HG03378 (cell line): ENCODE measurements around the gene DBNDD1.

Experiments used
- ATAC-seq: cut with Tn5 transposase; IDR thresholded peaks from one replicate; pipeline ENCODE4 v1.9.1; 2021; ENCODE audit warnings: mild to moderate bottlenecking, moderate library complexity; ENCODE audit not compliant: unreplicated experiment

DBNDD1 gene

DNA sequence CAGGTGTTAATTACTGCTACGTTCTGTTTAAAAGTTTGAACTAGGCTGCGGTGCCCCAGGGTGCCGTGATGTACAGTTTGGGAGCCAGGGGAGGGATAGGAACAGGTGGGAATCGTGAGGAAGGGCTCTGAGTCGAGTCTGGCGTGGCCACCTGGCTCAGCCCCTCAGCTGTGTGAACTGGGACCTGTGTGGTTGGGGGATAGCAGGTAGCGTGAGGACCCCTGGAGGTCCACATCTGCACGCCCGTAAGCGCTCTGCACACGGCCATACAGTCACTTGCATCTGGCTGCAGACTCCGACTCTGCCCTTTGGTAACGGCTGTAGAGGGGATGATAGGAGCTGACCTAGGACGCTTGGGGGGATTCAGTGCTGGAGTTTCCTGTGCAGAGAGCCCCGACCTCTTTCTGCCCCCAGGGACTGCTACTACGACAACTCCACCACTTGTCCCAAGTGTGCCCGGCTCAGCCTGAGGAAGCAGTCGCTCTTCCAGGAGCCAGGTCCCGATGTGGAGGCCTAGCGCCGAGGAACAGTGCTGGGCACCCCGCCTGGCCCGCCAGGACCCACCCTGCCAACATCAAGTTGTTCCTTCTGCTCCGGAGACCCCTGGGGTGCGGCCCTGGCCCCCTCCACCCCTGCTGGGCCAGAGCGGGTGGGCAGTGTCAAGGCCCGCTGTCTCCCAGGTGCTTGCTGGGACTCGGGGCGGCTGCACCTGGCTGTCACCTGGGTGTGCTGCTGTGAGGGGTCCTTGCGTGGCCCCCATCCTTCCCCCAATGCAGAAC lies 53.6 kb downstream of the DBNDD1 start:
- ATAC-seq: no peak

DNA sequence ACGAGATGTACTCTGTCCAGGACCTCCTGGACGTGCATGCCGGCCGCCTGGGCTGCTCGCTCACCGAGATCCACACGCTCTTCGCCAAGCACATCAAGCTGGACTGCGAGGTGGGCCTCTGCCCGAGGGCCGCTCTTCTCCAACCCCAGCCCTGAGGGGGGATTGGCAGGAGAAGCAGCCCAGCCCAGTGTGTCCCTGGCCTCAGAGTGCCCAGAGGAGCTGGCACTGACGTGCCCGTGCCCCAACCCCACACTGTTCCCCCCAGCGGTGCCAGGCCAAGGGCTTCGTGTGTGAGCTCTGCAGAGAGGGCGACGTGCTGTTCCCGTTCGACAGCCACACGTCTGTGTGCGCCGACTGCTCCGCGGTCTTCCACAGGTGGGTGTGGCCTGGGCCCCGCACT lies 55.1 kb downstream of the DBNDD1 start:
- no peak for ATAC-seq

DNA sequence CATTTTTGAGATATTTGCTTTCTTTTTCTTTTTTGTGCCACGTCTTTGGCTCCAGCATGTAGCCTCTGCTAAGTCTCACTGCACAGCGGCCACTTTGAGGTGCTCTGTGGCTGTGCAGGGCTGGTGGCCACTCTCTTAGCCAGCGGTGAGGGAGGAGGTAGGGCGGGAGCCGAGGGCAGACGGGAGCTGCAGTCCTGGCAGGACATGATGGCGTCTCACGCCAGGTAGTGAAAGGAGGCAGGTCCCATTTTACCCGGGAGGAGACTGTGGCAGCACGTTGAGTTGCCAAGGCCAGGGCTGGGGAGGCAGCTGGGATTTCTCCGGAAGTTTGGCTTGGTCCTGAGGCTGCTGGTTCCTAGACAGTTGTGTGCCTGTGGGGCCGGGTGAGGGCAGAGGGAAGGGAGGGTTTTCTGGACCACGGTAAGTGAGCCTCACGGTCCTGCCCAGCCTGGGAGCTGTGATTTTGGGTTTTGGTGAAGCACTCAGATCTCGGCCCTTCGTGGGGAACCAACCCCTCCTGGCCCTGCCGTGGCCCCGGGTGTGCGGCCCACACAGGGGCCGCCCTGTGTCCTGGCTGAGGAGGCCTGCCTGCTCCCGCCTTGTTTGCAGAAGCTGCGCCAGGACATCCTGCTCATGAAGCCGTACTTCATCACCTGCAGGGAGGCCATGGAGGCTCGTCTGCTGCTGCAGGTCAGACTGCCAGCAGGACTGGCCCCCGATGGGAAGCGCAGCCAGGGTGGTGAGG lies 56.3 kb downstream of the DBNDD1 start:
- ATAC-seq: no peak

DNA sequence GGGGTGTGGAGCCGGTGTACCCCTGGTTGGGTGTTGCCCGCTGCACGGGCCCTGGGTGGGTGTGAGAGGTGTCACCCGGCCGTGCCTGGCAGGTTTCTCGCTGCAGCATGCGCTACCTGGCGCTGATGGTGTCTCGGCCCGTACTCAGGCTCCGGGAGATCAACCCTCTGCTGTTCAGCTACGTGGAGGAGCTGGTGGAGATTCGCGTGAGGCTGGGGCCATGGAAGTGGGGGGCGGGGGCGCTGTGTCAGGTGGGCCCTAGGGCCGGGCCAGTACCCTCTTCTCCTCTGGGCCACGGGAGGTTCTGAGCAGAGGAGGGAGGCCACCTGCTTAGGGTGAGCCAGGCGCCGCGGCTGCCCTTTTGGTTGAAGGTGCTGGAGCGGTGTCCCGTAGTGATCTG lies 57.3 kb downstream of the DBNDD1 start:
- no peak for ATAC-seq

DNA sequence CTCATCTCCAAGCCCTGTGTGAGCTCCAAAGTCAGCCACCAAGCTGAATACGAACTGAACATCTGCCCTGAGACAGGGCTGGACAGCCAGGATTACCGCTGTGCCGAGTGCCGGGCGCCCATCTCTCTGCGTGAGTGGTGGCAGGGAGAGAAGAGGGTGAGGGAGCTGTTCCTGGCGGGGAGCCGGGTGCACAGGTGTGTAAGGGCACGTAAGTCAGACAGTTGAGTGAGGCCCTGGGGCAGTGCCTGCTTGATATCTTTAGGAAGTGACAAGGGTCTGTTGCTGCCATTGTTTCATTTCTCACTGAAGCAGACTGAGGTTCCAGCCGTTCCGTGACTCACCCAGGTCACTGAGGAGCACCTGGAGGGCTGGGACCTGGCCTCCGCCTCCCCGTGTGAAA lies 58.3 kb downstream of the DBNDD1 start:
- ATAC-seq: no peak

DNA sequence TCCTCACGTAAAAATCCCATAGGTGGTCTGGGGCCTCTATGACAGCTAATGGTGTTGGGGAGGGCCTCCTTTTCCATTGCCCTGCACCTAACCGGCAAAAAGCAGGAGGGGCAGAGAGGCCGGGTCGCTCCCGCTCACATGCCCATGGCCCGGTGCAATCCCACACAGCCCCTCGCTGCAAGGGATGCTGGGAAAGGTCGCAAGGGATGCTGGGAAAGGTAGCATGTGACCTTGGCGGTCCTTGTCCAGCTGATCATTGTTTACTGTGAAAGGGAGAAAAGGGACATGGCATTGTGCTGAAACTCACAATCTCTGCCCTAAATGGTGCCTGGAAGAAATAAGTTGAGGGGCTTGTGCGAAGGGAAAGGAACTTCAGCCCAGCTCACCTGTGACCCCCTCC lies 60.7 kb downstream of the DBNDD1 start:
- ATAC-seq: no peak

DNA sequence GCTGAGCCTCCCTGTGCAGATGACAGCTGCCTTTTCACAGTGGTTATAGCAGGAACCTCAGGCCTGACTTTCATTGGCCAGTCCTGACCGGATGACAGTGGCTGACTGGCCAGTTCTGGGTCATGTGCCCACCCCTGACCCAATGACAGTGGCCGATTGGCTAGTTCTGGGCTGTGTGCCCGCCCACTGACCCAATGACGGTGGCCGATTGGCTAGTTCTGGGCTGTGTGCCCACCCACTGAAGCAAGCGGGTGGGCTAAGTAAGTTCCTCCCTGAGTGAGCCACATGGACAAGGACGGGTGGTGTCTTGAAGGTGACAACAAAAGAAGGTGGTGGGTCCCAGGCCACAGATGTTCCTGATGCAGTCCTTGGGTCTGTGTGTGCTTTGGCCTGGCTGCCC lies 61.2 kb downstream of the DBNDD1 start:
- no peak for ATAC-seq

DNA sequence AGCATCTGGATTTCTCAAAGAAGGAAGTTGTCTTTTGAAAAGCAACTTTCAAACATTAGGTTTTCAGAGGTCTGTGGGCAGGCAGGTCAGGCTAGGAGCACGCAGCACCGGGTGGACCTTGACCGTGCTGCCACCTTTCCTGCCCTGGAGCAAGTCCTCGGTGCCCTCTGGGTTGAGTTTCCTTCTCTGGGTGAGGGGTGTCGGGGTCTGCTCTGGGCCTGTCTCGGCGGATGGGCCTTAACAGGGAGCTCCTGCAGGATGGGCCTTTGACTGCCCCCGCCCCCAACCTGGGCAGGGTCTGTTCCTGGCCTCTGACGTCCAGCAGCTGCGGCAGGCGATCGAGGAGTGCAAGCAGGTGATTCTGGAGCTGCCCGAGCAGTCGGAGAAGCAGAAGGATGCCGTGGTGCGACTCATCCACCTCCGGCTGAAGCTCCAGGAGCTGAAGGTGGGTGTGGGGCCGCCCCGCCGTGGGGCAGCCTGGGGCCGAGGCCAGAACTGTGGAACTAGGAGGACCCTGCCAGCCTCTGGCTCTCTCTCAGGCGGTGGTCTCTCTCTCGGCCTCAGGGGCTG lies 62.0 kb downstream of the DBNDD1 start:
- no peak for ATAC-seq

DNA sequence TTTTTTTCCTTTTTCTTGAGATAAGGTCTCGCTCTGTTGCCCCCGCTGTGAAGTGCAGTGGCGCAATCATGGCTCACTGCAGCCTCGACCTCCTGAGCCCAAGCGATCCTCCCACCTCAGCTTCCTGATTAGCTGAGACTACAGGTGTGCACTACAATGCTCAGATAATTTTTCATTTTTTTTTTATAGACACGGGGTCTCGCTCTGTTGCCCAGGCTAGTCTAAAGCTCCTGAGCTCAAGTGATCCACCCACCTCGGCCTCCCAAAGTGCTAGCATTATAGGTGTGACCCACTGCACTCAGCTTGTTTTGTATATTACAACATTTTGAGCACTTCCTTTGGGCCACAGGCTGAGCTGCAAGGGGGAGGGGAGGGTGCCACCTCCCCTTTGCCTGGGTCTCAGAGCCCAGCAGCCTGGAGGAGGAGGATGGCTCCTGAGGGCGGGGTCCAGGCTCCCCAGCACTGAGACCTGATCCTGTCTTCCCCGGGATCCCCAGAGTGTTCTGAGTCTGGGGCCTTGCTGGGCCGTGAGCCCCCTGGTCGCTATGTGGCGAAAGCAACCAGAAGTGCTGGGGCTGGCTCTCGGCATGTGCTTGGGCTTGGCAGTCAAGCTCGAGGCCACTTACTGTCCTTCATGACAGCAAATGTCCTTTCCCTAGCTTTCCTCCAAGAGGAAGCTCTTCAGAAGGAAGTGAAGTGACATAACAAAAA lies 62.6 kb downstream of the DBNDD1 start:
- no peak for ATAC-seq

DNA sequence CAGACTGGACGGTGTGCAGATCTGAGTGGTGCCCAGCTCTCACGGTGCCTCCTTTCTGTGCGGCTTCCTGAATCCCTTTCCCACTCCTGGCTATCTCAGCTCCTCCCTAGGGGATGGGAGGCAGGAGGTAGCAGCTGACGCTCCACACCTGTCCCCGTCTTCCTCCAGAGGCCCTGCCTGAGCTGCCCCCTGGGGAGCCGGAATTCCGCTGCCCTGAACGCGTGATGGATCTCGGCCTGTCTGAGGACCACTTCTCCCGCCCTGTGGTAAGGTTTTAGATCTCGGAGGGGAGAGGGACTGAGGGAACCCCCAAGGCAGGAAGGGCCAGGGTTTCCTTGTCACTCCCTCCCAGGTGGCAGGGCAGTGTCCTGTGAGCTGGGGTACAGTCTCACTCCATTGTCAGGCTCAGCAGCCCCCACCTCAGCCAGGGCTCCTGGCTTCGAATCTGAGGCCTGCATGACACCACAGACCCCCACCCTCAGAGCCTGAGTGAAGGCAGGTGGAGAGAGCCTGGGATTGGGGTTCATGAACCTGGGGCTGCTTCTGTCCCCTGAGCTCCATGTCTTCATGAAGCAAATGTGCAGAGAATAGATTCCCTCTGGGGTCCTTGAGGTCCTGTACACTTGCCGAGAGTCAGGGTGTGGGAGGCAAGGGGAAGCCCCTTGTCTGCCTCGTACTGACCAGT lies 64.1 kb downstream of the DBNDD1 start:
- no peak for ATAC-seq
